ENCODE data around the gene MTIF3. TPM values are rescaled to one million over a fixed set of nuclear protein-coding genes. Genes with fewer than 3 reads are reported as not detected.

Gene MTIF3
- polyA plus RNA-seq, 1 donor (not counting 4 experiments of a cell fraction or from before 2014, with no cell fraction given) = 56.1 TPM

GRCh38 chr13:27450921-27451471, 632 bp upstream of the MTIF3 start:
- DNase-seq (ENCODE audit: low read depth, low spot score) = peak; percentile 11

GRCh38 chr13:27449081-27449603, 1.2 kb downstream of the MTIF3 start:
- Histone ChIP-seq H3K4me1 (ENCODE audit: control insufficient read depth, extremely low read depth, insufficient read depth, low read length) (peaks cover 13% of the 10 kb centered on the region), H3K36me3 (ENCODE audit: control insufficient read depth in 2 of 2, extremely low read depth in 1 of 2, insufficient read depth in 2 of 2, low read length in 2 of 2) (no peaks in the 10 kb centered on the region), H4K20me1 (ENCODE audit: control insufficient read depth, extremely low read depth, insufficient read depth, low read length) (no peaks in the 10 kb centered on the region), H3K4me2 (ENCODE audit: control insufficient read depth, extremely low read depth, insufficient read depth, low read depth, low read length) (peak overlapping the region; percentile 95), H2AFZ (ENCODE audit: control insufficient read depth, low read length) (peak overlapping the region; percentile 73), H3K9me3 (ENCODE audit: control insufficient read depth, low read depth, low read length) (no peaks in the 10 kb centered on the region), H3K27me3 (ENCODE audit: control insufficient read depth, extremely low read depth, insufficient read depth, low read length) (no peaks in the 10 kb centered on the region), H3K9ac (ENCODE audit: control insufficient read depth, extremely low read depth, insufficient read depth, low read length) (peak overlapping the region; percentile 89), H3K79me2 (ENCODE audit: control insufficient read depth, insufficient read depth, low read length) (peaks cover 28% of the 10 kb centered on the region), H3K9me1 (ENCODE audit: control insufficient read depth, extremely low read depth, insufficient read depth, low read length) (no peaks in the 10 kb centered on the region), H3K4me3 (ENCODE audit: control insufficient read depth in 2 of 3, extremely low read depth in 1 of 3, insufficient read depth in 2 of 3, low read depth in 1 of 3, low read length in 3 of 3) (peak overlapping the region; percentile 72 to 90 (median 86)), H3K27ac (ENCODE audit: control insufficient read depth, insufficient read depth, low read length) (peak overlapping the region; percentile 89)
- DNase-seq (ENCODE audit: low read depth, low spot score) (no peak), FAIRE-seq (peak; percentile 32)
- TF ChIP-seq CTCF (optimal IDR thresholded peaks at IDR 0.05 in 1 of 3, IDR thresholded peaks at IDR 0.05 in 1 of 3, conservative IDR thresholded peaks at IDR 0.05 in 1 of 3; ENCODE audit: extremely low read depth in 1 of 3, insufficient read depth in 2 of 3, low read length in 3 of 3) = no peak
- no peak for TF ChIP-seq EZH2 (IDR thresholded peaks at IDR 0.05; ENCODE audit: low read length)
- dilution Hi-C loops (cut with MboI; ENCODE audit: extremely low pct_ligation_motif_present, low sequenced_read_pairs) = no loop called here

More at GRCh38 chr13:27450921-27451471, 632 bp upstream of the MTIF3 start:
- H3K4me2 ChIP-seq (ENCODE audit: control insufficient read depth, extremely low read depth, insufficient read depth, low read depth, low read length) = peak overlapping the region; percentile 95
- peaks cover 24% of the 10 kb centered on the region for H3K79me2 ChIP-seq (ENCODE audit: control insufficient read depth, insufficient read depth, low read length)
- peak; percentile 5 for FAIRE-seq
- no peaks in the 10 kb centered on the region for H3K27me3 ChIP-seq (ENCODE audit: control insufficient read depth, extremely low read depth, insufficient read depth, low read length)
- no peaks in the 10 kb centered on the region for H3K36me3 ChIP-seq (ENCODE audit: control insufficient read depth in 2 of 2, extremely low read depth in 1 of 2, insufficient read depth in 2 of 2, low read length in 2 of 2)
- H3K9me3 ChIP-seq (ENCODE audit: control insufficient read depth, low read depth, low read length) = no peaks in the 10 kb centered on the region
- H3K4me3 ChIP-seq (ENCODE audit: control insufficient read depth in 2 of 3, extremely low read depth in 1 of 3, insufficient read depth in 2 of 3, low read depth in 1 of 3, low read length in 3 of 3) = peak overlapping the region; percentile 72 to 90 (median 86)
- no peaks in the 10 kb centered on the region for H4K20me1 ChIP-seq (ENCODE audit: control insufficient read depth, extremely low read depth, insufficient read depth, low read length)
- dilution Hi-C loops (cut with MboI; ENCODE audit: extremely low pct_ligation_motif_present, low sequenced_read_pairs) = no loop called here
- H3K9ac ChIP-seq (ENCODE audit: control insufficient read depth, extremely low read depth, insufficient read depth, low read length) = peak overlapping the region; percentile 89
- TF ChIP-seq EZH2 (IDR thresholded peaks at IDR 0.05; ENCODE audit: low read length) (no peak), CTCF (optimal IDR thresholded peaks at IDR 0.05 in 1 of 3, IDR thresholded peaks at IDR 0.05 in 1 of 3, conservative IDR thresholded peaks at IDR 0.05 in 1 of 3; ENCODE audit: extremely low read depth in 1 of 3, insufficient read depth in 2 of 3, low read length in 3 of 3) (no peak)
- no peaks in the 10 kb centered on the region for H3K9me1 ChIP-seq (ENCODE audit: control insufficient read depth, extremely low read depth, insufficient read depth, low read length)
- H2AFZ ChIP-seq (ENCODE audit: control insufficient read depth, low read length) = peak overlapping the region; percentile 89
- peak overlapping the region; percentile 89 for H3K27ac ChIP-seq (ENCODE audit: control insufficient read depth, insufficient read depth, low read length)
- peaks cover 16% of the 10 kb centered on the region for H3K4me1 ChIP-seq (ENCODE audit: control insufficient read depth, extremely low read depth, insufficient read depth, low read length)
